Neutrophil (primary cell): ENCODE results near the gene INTS3.
A peak's percentile ranks its signal among the peaks of the same experiment; 100 is the strongest.

ENCODE experiments used
- H3K27ac ChIP-seq: fragments of 200-600 bp; sonication (generic); 2 replicates; pipeline ENCODE4 v1.5.1; 2016; ENCODE audit warnings: mild to moderate bottlenecking, moderate library complexity
- H3K27me3 ChIP-seq: fragments of 200-600 bp; sonication (generic); 2 replicates; pipeline ENCODE4 v1.6.0; 2016; ENCODE audit warnings: mild to moderate bottlenecking
- H3K36me3 ChIP-seq: fragments of 200-600 bp; sonication (generic); 2 replicates; pipeline ENCODE4 v1.5.1; 2017
- H3K4me1 ChIP-seq, 2 experiments: fragments of 200-600 bp in 1 of 2; sonication (generic) in 1 of 2; 1 replicate in 1 of 2; 2 replicates in 1 of 2; pipeline versions ENCODE4 v1.5.1 to v1.6.1; 2013 to 2016; ENCODE audit warnings: low read depth in 1 of 2, low read length in 1 of 2, mild to moderate bottlenecking in 1 of 2, moderate library complexity in 1 of 2; ENCODE audit not compliant: control insufficient read depth in 1 of 2, insufficient read depth in 1 of 2
- H3K4me3 ChIP-seq, 2 experiments: fragments of 200-600 bp in 1 of 2; sonication (generic) in 1 of 2; 1 replicate in 1 of 2; 2 replicates in 1 of 2; pipeline ENCODE4 v1.5.1; 2013 to 2016; ENCODE audit warnings: low read depth in 1 of 2, low read length in 1 of 2, mild to moderate bottlenecking in 1 of 2, moderate library complexity in 1 of 2
- H3K9me3 ChIP-seq: fragments of 200-600 bp; sonication (generic); 2 replicates; pipeline ENCODE4 v1.5.1; 2016
- TF ChIP-seq, protein P1 (sequence below): fragments of 200-600 bp; sonication (generic); IDR thresholded peaks from 2 replicates; pipeline ENCODE4 v1.5.1; 2016; ENCODE audit warnings: antibody characterized with exemption

Gene INTS3

DNA sequence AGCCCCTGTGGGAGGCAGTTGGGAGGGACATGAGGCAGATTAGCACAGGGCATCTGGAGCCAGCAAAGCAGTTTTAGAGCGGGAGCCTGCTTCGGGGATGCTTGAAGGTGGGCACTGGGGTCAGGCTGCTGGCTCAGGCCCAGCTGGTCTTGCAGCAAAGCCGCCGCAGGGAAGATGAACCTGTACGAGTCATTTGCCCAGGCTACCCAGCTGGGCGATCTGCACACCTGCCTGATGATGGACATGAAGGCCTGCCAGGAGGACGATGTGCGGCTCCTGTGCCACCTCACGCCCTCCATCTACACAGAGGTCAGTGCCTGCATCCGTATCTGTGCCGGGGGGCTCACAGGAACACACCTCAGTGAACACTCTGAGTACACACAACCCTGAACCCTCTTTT is 39.7 kb downstream of the INTS3 start:
- H3K36me3 ChIP-seq = peaks cover 94% of the 10 kb centered on the region
- H3K27ac ChIP-seq = no peak overlapping the region
- peaks cover 5 to 6% of the 10 kb centered on the region in 2 experiments for H3K4me1 ChIP-seq
- TF ChIP-seq, protein P1, sequence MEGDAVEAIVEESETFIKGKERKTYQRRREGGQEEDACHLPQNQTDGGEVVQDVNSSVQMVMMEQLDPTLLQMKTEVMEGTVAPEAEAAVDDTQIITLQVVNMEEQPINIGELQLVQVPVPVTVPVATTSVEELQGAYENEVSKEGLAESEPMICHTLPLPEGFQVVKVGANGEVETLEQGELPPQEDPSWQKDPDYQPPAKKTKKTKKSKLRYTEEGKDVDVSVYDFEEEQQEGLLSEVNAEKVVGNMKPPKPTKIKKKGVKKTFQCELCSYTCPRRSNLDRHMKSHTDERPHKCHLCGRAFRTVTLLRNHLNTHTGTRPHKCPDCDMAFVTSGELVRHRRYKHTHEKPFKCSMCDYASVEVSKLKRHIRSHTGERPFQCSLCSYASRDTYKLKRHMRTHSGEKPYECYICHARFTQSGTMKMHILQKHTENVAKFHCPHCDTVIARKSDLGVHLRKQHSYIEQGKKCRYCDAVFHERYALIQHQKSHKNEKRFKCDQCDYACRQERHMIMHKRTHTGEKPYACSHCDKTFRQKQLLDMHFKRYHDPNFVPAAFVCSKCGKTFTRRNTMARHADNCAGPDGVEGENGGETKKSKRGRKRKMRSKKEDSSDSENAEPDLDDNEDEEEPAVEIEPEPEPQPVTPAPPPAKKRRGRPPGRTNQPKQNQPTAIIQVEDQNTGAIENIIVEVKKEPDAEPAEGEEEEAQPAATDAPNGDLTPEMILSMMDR = no peak
- H3K4me3 ChIP-seq = no peak overlapping the region
- H3K27me3 ChIP-seq = no peaks in the 10 kb centered on the region
- H3K9me3 ChIP-seq = no peaks in the 10 kb centered on the region

DNA sequence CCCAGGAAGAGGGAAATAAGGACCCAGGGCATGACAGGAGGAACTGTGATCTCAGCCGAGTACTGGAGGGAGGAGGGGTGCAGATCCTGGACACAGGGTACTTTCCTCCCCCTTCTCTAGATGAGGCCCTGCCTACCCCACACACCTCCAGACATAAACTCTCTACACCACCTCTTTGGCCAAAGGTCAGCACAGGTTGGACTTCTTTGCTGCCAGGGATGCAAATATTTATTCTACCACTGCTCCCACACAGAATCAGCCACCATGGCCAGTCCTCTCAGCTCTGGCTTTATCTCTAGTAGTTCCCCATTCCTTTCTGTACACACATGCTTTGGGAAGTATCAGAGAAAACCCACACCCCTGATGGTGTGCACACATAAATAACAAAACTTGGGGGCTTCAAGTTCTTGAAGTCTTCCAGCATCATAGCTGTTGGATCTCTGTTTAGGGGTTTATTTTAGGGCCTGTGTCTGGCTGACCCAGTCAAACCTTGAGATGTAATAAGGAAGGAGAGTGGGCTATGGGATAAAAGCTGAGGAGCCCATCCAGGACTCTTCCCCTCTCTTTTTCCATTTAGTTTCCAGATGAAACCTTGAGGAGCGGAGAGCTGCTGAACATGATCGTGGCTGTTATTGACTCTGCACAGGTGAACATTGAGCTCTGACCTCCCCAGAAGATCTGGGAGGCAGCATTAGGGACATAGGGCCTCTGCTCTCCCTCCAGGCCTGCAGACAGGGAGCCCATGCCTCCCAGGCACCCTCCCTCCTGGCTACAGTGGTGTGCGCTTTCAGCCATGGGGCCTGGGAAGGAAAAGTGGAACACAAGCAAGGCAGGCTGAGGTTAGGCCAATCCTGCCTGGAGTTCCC is 40.7 kb downstream of the INTS3 start:
- no peaks in the 10 kb centered on the region for H3K27me3 ChIP-seq
- no peaks in the 10 kb centered on the region for H3K9me3 ChIP-seq
- H3K27ac ChIP-seq = peak overlapping the region; percentile 36
- H3K36me3 ChIP-seq = peaks cover 84% of the 10 kb centered on the region
- H3K4me1 ChIP-seq = peaks cover 16 to 17% of the 10 kb centered on the region in 2 experiments
- TF ChIP-seq, protein P1 = no peak
- no peak overlapping the region for H3K4me3 ChIP-seq

DNA sequence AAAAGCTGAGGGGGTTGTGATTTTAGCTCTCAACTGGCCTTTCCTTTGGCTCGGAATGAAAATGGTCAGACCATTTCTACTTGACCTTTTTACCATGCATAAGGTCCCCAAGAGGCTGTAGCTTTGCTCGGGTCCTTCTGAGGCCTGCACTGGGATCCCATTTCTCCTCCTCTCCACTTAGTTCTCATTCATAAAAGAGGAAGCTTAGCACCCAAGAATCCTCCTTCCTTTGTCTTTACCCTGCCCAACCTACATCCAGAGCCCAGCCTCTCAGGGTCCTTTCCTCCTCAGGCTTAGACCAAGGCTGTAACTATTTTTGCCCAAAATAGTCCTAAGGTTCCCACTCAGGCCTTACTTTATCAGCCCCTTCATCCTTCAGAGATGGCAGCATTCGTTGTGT is 41.4 kb downstream of the INTS3 start:
- Histone ChIP-seq H3K36me3 (peaks cover 77% of the 10 kb centered on the region), H3K4me1 (peaks cover 22 to 23% of the 10 kb centered on the region in 2 experiments), H3K27me3 (no peaks in the 10 kb centered on the region), H3K9me3 (no peaks in the 10 kb centered on the region), H3K4me3 (no peak overlapping the region), H3K27ac (peak overlapping the region; percentile 36)
- TF ChIP-seq, protein P1 = no peak

DNA sequence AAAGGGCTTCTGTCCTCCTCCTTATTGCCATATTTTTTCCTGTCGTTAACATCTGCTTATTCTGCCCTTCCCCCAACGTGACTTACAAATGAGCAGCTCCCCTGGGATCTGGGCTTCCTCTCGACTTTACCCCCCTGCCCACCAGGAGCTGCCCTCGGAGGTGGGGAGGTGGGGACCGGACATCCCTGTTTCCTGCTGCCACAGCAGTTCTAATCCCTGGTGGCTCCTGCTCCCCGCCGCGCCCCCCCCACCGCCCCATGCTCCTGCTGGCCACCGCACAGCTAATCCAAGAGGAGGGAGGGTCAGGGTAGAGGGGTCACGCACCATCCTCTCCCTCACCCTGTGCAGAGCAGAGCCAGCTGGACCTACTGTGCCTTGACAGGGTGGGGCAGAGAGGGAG is 42.9 kb downstream of the INTS3 start:
- Histone ChIP-seq H3K9me3 (no peaks in the 10 kb centered on the region), H3K27ac (no peak overlapping the region), H3K36me3 (peaks cover 61% of the 10 kb centered on the region), H3K27me3 (no peaks in the 10 kb centered on the region), H3K4me3 (no peak overlapping the region), H3K4me1 (peaks cover 36 to 39% of the 10 kb centered on the region in 2 experiments)
- TF ChIP-seq, protein P1 = no peak

DNA sequence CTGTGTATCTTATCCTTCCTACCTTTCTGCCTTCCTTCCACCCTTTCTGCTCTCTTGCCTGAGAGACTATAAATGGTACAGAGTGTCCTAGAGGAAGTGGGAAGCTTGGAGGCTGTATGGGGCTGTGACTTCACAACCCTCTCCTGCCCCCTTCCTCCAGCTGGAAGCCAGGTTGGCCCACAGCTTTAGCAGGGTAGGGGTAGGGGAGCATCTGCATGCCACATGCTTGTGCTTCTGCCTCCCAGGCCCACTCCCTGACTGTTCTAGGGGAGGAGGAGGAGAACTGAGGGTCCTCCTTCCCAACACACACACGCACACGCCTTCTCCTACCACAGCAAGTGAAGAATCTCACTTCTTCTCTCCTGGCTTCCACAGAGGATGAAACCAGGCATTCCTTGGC is 43.4 kb downstream of the INTS3 start:
- H3K4me3 ChIP-seq = no peak overlapping the region
- H3K4me1 ChIP-seq = peaks cover 39 to 44% of the 10 kb centered on the region in 2 experiments
- no peak overlapping the region for H3K27ac ChIP-seq
- no peaks in the 10 kb centered on the region for H3K27me3 ChIP-seq
- H3K9me3 ChIP-seq = no peaks in the 10 kb centered on the region
- H3K36me3 ChIP-seq = peaks cover 58% of the 10 kb centered on the region
- TF ChIP-seq, protein P1 = no peak
